Testis (tissue), 3 donors: ENCODE data around the gene DNAJC10. TPM values are rescaled to one million over a fixed set of nuclear protein-coding genes. Genes with fewer than 3 reads are reported as not detected.
"Not testable (repeated sequence)": the region's sequence is repeated elsewhere in the genome, so short reads cannot be mapped to it uniquely, and the experiment has no call there.

Experiments
- DNase-seq: peaks from one replicate; pipeline ENCODE4 v3.0.0-alpha.2; 2019
- H3K27ac ChIP-seq, 2 donors: fragments of 200-600 bp; sonication (generic); one replicate each; pipeline ENCODE4 v1.5.1; 2019
- H3K27me3 ChIP-seq: fragments of 200-600 bp; sonication (generic); one replicate; pipeline ENCODE4 v1.5.1; 2019
- H3K36me3 ChIP-seq: fragments of 200-600 bp; sonication (generic); one replicate; pipeline ENCODE4 v1.5.1; 2017; ENCODE audit warnings: low read depth; ENCODE audit errors: missing control alignments
- H3K4me1 ChIP-seq: fragments of 200-600 bp; sonication (generic); one replicate; pipeline ENCODE4 v1.5.1; 2019
- H3K4me3 ChIP-seq, 2 donors: fragments of 200-600 bp; sonication (generic); one replicate each; pipeline ENCODE4 v1.5.1; 2017 to 2019
- H3K9me3 ChIP-seq: fragments of 200-600 bp; sonication (generic); one replicate; pipeline ENCODE4 v1.5.1; 2017
- CTCF ChIP-seq, 3 experiments: fragments of 450-650 bp in 2 of 3; fragments of 200-600 bp in 1 of 3; sonication (generic) in 1 of 3; IDR thresholded peaks; one replicate each; pipeline ENCODE4 v1.5.1; 2016 to 2019; ENCODE audit warnings: antibody characterized with exemption in 3 of 3, mild to moderate bottlenecking in 2 of 3, moderate library complexity in 1 of 3
- POLR2A ChIP-seq: fragments of 450-650 bp; IDR thresholded peaks from one replicate; pipeline ENCODE4 v1.6.1; 2017; ENCODE audit warnings: antibody characterized with exemption, mild to moderate bottlenecking, moderate library complexity
- WGBS, 2 donors: methylation state at CpG; one replicate each; pipeline ENCODE4 v1.1.5; 2018; 5-methylcytosine and 5-hydroxymethylcytosine counted together
- intact Hi-C: fragments of 100-400 bp; cut with DNase I; formaldehyde crosslinking; loops from one replicate; pipeline ENCODE4 v1.15.1; 2023; ENCODE audit warnings: low total_unique reads
- polyA plus RNA-seq: library from polyadenylated mRNA; stranded (reverse); fragments of 350-450 nt; fragmentation: Illumina TruSeq; extraction: RNeasy Lipid Tissue Mini Kit (QIAGEN cat#74804); gene quantifications from one replicate; pipeline ENCODE4 v1.2.3, GENCODE V29; 2014; ENCODE audit warnings: low read depth, low replicate concordance; ENCODE audit not compliant: insufficient read depth
- total RNA-seq, 2 donors: library from RNA; depleted of rRNA; stranded (reverse); fragments of >200 nt; gene quantifications; one replicate each; pipeline ENCODE4 v1.2.3, GENCODE V29; 2016

DNAJC10 gene
- total and polyA plus RNA-seq, 3 donors from 2014 or later, result 51.0 to 91.3 (median 81.4) TPM

DNA sequence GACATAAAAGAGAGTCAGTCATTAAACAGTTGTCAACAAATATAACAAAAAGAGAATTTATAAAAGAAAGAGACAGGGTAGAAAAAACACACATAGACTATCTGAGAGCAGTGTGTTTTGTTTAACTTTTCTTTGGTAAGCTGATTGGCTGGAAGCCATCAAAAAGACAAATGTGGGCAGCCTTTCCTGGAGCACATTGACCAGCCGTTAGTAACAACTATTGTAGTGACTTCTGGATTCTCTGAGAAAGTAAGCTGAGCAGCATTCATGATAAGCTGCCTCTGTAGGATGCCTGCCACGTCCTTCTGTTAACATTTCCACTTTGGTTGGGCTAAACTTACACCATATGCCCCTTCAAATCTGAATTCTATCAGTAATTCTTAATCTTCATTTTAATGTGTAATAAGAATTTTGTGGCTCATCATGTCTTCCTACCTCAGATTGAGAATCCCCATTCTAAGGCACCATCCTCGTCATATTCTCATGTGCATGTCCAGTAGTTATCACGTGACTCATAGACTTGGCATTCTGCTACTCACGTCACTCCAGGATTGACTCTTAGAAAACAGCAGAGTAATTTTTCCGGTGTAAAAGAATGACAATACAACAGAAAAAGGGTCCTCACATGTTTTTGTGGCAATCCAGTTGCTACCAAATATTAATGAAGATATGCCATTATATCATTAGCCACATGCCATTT, 43.4 kb upstream of the DNAJC10 start:
- intact Hi-C loops, result no loop called here
- WGBS, 2 donors, result 59 to 68% methylated on average over 6 of the region's 6 CpGs
- no peak for DNase-seq

GRCh38 chr2:182680837-182681236, 35.2 kb upstream of the DNAJC10 start:
- no peak for DNase-seq
- Histone ChIP-seq H3K4me1 (no peaks in the 10 kb centered on the region), H3K27me3 (no peaks in the 10 kb centered on the region), H3K27ac (no peak overlapping the region), H3K36me3 (no peaks in the 10 kb centered on the region), H3K4me3 (no peak overlapping the region), H3K9me3 (no peaks in the 10 kb centered on the region)
- intact Hi-C loops, result no loop called here
- TF ChIP-seq CTCF (IDR thresholded peaks at IDR 0.05), result no peak
- TF ChIP-seq POLR2A, result no peak
- 76 to 84% methylated on average over 1 of the region's 1 CpG for WGBS, 2 donors

More for the DNA sequence above, 43.4 kb upstream of the DNAJC10 start:
- H3K9me3 ChIP-seq, result no peaks in the 10 kb centered on the region
- H3K4me1 ChIP-seq, result no peaks in the 10 kb centered on the region
- TF ChIP-seq CTCF (IDR thresholded peaks at IDR 0.05) (no peak), POLR2A (no peak)
- H3K4me3 ChIP-seq, result no peak overlapping the region
- H3K36me3 ChIP-seq, result no peaks in the 10 kb centered on the region
- H3K27me3 ChIP-seq, result no peaks in the 10 kb centered on the region
- no peak overlapping the region for H3K27ac ChIP-seq

- Histone ChIP-seq H3K9me3 (no peaks in the 10 kb centered on the region), H3K27ac (no peak overlapping the region), H3K27me3 (no peaks in the 10 kb centered on the region), H3K36me3 (no peaks in the 10 kb centered on the region), H3K4me1 (no peaks in the 10 kb centered on the region), H3K4me3 (no peak overlapping the region)
- WGBS, 2 donors, result 89 to 94% methylated on average over 1 of the region's 1 CpG
- TF ChIP-seq CTCF (IDR thresholded peaks at IDR 0.05) (no peak), POLR2A (no peak)
- intact Hi-C loops, result no loop called here
- DNase-seq, result no peak
Observed at GRCh38 chr2:182682210-182682609, 33.8 kb upstream of the DNAJC10 start.

DNA sequence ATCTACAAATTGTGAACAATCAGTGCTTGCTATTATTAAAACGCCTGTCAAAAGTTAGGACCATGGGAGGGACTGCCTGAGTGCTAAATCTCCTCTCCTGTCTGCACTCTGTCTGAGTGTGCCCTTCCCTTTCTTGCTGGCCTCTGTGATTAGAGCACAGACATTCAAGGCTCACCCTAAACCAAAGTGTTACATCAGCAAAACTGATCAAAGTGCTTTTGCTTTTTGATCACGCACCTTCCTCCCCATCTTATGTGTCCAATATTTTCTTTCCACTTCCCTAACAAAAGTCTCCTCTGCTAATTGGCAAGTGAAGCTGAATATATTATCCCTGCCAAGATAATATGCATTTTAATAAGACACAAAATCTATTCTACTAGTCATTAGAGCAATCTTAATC, 30.5 kb upstream of the DNAJC10 start:
- no peak for DNase-seq
- Histone ChIP-seq H3K9me3 (no peaks in the 10 kb centered on the region), H3K27ac (no peak overlapping the region), H3K36me3 (no peaks in the 10 kb centered on the region), H3K4me1 (no peaks in the 10 kb centered on the region), H3K4me3 (no peak overlapping the region), H3K27me3 (no peaks in the 10 kb centered on the region)
- WGBS, 2 donors, result 61 to 62% methylated on average over 2 of the region's 2 CpGs
- TF ChIP-seq CTCF (IDR thresholded peaks at IDR 0.05), result no peak
- TF ChIP-seq POLR2A, result no peak
- intact Hi-C loops, result no loop called here

- H3K9me3 ChIP-seq, H3K27me3 ChIP-seq, intact Hi-C loops, H3K36me3 ChIP-seq, H3K27ac ChIP-seq, H3K4me3 ChIP-seq, H3K4me1 ChIP-seq, DNase-seq: not testable (repeated sequence)
- 70 to 98% methylated on average over 8 to 10 of the region's 10 CpGs for WGBS, 2 donors
Observed at GRCh38 chr2:182686763-182687162, 29.3 kb upstream of the DNAJC10 start.
